Measurements from ENCODE around the gene GLI2.

- no peak for TF ChIP-seq CTCF (IDR thresholded peaks at IDR 0.05; ENCODE audit: low read length)
- TF ChIP-seq EZH2 (optimal IDR thresholded peaks at IDR 0.05; ENCODE audit: low read depth, low read length): no peak
Observed at GRCh38 chr2:120777170-120777751, 41.6 kb downstream of the GLI2 start.

All from MM.1S (cell line).